Measurements from ENCODE around the gene FASN.

DNA sequence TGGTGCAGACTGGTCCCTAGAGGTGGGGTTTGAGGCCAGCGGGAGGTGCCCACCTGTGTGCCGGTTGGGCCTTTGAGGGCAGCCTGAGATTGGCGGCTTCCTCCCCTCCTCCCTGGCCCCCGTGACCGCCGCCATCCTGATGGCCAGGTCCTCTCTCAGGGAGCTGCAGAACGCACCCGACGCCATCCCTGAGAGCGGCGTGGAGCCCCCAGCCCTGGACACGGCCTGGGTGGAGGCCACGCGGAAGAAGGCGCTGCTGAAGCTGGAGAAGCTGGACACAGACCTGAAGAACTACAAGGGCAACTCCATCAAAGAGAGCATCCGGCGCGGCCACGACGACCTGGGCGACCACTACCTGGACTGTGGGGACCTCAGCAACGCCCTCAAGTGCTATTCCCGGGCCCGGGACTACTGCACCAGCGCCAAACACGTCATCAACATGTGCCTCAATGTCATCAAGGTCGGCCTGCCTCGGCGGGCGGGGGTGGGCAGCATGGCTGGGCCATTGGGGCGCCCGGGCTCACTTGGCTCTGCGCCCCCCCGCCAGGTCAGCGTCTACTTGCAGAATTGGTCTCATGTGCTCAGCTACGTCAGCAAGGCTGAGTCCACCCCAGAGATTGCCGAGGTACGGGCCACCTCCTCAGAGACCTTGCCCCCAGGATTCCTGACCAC, 43.5 kb downstream of the FASN start:
- TF ChIP-seq POLR2A (IDR thresholded peaks at IDR 0.05) (no peak), POLR2AphosphoS5 (IDR thresholded peaks at IDR 0.05) (no peak), EP300 (IDR thresholded peaks at IDR 0.05) (no peak)
- TF ChIP-seq, protein P1, sequence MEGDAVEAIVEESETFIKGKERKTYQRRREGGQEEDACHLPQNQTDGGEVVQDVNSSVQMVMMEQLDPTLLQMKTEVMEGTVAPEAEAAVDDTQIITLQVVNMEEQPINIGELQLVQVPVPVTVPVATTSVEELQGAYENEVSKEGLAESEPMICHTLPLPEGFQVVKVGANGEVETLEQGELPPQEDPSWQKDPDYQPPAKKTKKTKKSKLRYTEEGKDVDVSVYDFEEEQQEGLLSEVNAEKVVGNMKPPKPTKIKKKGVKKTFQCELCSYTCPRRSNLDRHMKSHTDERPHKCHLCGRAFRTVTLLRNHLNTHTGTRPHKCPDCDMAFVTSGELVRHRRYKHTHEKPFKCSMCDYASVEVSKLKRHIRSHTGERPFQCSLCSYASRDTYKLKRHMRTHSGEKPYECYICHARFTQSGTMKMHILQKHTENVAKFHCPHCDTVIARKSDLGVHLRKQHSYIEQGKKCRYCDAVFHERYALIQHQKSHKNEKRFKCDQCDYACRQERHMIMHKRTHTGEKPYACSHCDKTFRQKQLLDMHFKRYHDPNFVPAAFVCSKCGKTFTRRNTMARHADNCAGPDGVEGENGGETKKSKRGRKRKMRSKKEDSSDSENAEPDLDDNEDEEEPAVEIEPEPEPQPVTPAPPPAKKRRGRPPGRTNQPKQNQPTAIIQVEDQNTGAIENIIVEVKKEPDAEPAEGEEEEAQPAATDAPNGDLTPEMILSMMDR (IDR thresholded peaks at IDR 0.05), result no peak
